Endothelial cell of umbilical vein (primary cell): ENCODE results near the gene P2RX4. TPM values are rescaled to one million over a fixed set of nuclear protein-coding genes. Genes with fewer than 3 reads are reported as not detected.

Experiments
- BruUV-seq: library from RNA; stranded (reverse); fragments of 400-500 nt; replicated peaks from 2 replicates; lab custom pipeline; 2021; lab: Mats Ljungman, UMichigan
- CTCF ChIA-PET: fragments of 300-600, 350-600 bp; sonication (Branson Sonifier 250); formaldehyde crosslinking; loops from one replicate; lab custom pipeline; 2021; ENCODE audit warnings: antibody characterized with exemption, inconsistent platforms; lab: Charles Lee
- POLR2A ChIA-PET: fragments of 300-600, 350-600 bp; sonication (Branson Sonifier 250); formaldehyde crosslinking; loops from one replicate; lab custom pipeline; 2021; ENCODE audit warnings: antibody characterized with exemption, inconsistent platforms; lab: Charles Lee
- DNase-seq: peaks from one replicate; pipeline ENCODE4 v3.0.0-alpha.2; 2011; ENCODE audit warnings: low read depth, low spot score
- FAIRE-seq: peaks from 2 replicates; lab custom pipeline; 2011; peaks lifted over from hg19 to GRCh38; lab: Jason Lieb, UNC
- H2AFZ ChIP-seq: 2 replicates; pipeline ENCODE4 v1.6.0; 2012; ENCODE audit warnings: low read depth, low read length, control low read depth, inconsistent platforms
- H3K27ac ChIP-seq: 2 replicates; pipeline ENCODE4 v1.5.1; 2011; ENCODE audit warnings: low read depth, mild to moderate bottlenecking, control low read depth, low read length, moderate library complexity; ENCODE audit not compliant: insufficient read depth
- H3K27me3 ChIP-seq, 2 experiments: 2 replicates each; pipeline versions ENCODE4 v1.6.0 to v1.6.1; 2011; ENCODE audit warnings: low read length in 2 of 2, mixed read lengths in 1 of 2; ENCODE audit not compliant: control insufficient read depth in 2 of 2, insufficient read depth in 2 of 2
- H3K36me3 ChIP-seq, 2 experiments: 2 replicates in 1 of 2; 3 replicates in 1 of 2; pipeline ENCODE4 v1.5.1; 2011; ENCODE audit warnings: low read length in 2 of 2, mild to moderate bottlenecking in 1 of 2, moderate library complexity in 1 of 2; ENCODE audit not compliant: control insufficient read depth in 2 of 2, insufficient read depth in 2 of 2; ENCODE audit errors: extremely low read depth in 1 of 2
- H3K4me1 ChIP-seq: 3 replicates; pipeline ENCODE4 v1.5.1; 2011; ENCODE audit warnings: mild to moderate bottlenecking, low read length; ENCODE audit not compliant: control insufficient read depth, insufficient read depth; ENCODE audit errors: extremely low read depth
- H3K4me2 ChIP-seq: 2 replicates; pipeline ENCODE4 v1.6.1; 2011; ENCODE audit warnings: low read length, control low read depth, mixed read lengths; ENCODE audit not compliant: insufficient read depth
- H3K4me3 ChIP-seq, 3 experiments: fragments of 200-600 bp in 1 of 3; sonication (generic), shearing (Covaris generic) in 1 of 3; replicated peaks in 1 of 3; 2 replicates each; pipeline ENCODE4 v1.5.1; 2011 to 2016; ENCODE audit warnings: control low read depth in 3 of 3, low read length in 3 of 3, mild to moderate bottlenecking in 2 of 3, inconsistent platforms in 1 of 3, low read depth in 1 of 3, moderate library complexity in 1 of 3; ENCODE audit not compliant: insufficient read depth in 1 of 3
- H3K79me2 ChIP-seq: 2 replicates; pipeline ENCODE4 v1.6.0; 2012; ENCODE audit warnings: low read length, inconsistent platforms; ENCODE audit not compliant: control insufficient read depth, insufficient read depth
- H3K9ac ChIP-seq: replicated peaks from 2 replicates; pipeline ENCODE3; 2011; ENCODE audit warnings: low read length, control low read depth; ENCODE audit not compliant: insufficient read depth; ENCODE audit errors: extremely low read depth
- H3K9me1 ChIP-seq: replicated peaks from 3 replicates; pipeline ENCODE4 v1.6.0; 2011; ENCODE audit warnings: mild to moderate bottlenecking, low read length; ENCODE audit not compliant: control insufficient read depth, insufficient read depth; ENCODE audit errors: extremely low read depth
- H3K9me3 ChIP-seq: replicated peaks from 2 replicates; pipeline ENCODE4 v1.5.1; 2012; ENCODE audit warnings: low read length, inconsistent platforms; ENCODE audit not compliant: control insufficient read depth, insufficient read depth
- H4K20me1 ChIP-seq: replicated peaks from 2 replicates; pipeline ENCODE3; 2011; ENCODE audit warnings: mild to moderate bottlenecking, low read length; ENCODE audit not compliant: control insufficient read depth, insufficient read depth; ENCODE audit errors: extremely low read depth
- CTCF ChIP-seq, 2 donors: IDR thresholded peaks; 1 replicate in 1 of 2; 2 replicates in 1 of 2; pipeline ENCODE4 v1.5.1; 2011; ENCODE audit warnings: low read length in 2 of 2, mild to moderate bottlenecking in 2 of 2, moderate library complexity in 2 of 2, control low read depth in 1 of 2, inconsistent platforms in 1 of 2, low read depth in 1 of 2; ENCODE audit not compliant: insufficient read depth in 1 of 2; ENCODE audit errors: extremely low read depth in 1 of 2
- EZH2 ChIP-seq: IDR thresholded peaks from 2 replicates; pipeline ENCODE4 v1.6.1; 2012; ENCODE audit warnings: borderline replicate concordance, low read depth, mild to moderate bottlenecking, moderate library complexity, low read length, inconsistent platforms; ENCODE audit not compliant: severe bottlenecking
- FOS ChIP-seq: IDR thresholded peaks from 2 replicates; pipeline ENCODE4 v1.6.1; 2011; ENCODE audit warnings: mild to moderate bottlenecking, low read length, moderate library complexity, borderline replicate concordance; ENCODE audit not compliant: insufficient read depth
- GATA2 ChIP-seq: IDR thresholded peaks from 2 replicates; pipeline ENCODE4 v1.7.0; 2011; ENCODE audit warnings: low read depth, mild to moderate bottlenecking, moderate library complexity, mixed read lengths, low read length; ENCODE audit not compliant: insufficient read length, insufficient read depth
- JUN ChIP-seq: IDR thresholded peaks from 2 replicates; pipeline ENCODE4 v1.6.1; 2011; ENCODE audit warnings: borderline replicate concordance, low read depth; ENCODE audit not compliant: insufficient read length, insufficient read depth
- MAX ChIP-seq: IDR thresholded peaks from 2 replicates; pipeline ENCODE4 v1.6.1; 2011; ENCODE audit not compliant: insufficient read depth, insufficient read length
- MYC ChIP-seq: IDR thresholded peaks from one replicate; pipeline ENCODE4 v1.6.1; 2011; ENCODE audit warnings: mild to moderate bottlenecking, low read depth, low read length
- POLR2A ChIP-seq: IDR thresholded peaks from 2 replicates; pipeline ENCODE4 v1.6.1; 2012; ENCODE audit warnings: low read depth, mild to moderate bottlenecking, control low read depth, low read length
- POLR2AphosphoS5 ChIP-seq: IDR thresholded peaks from 2 replicates; pipeline ENCODE4 v1.6.1; 2012; ENCODE audit warnings: low read depth, mild to moderate bottlenecking, control low read depth, low read length, moderate library complexity; ENCODE audit not compliant: insufficient read depth
- dilution Hi-C: fragments of 300-500 bp; cut with MboI; formaldehyde crosslinking; loops from one replicate; pipeline ENCODE4 v1.15.0; 2019; ENCODE audit warnings: low sequenced_read_pairs; ENCODE audit not compliant: extremely low pct_ligation_motif_present
- intact Hi-C: fragments of 100-400 bp; cut with micrococcal nuclease; formaldehyde crosslinking; loops from one replicate; pipeline ENCODE4 v1.10.0; 2022
- polyA plus RNA-seq, 4 experiments: library from polyadenylated mRNA; depleted of rRNA in 3 of 4; stranded (reverse) in 3 of 4; unstranded in 1 of 4; fragments of >200 nt; gene quantifications; 2 replicates each; pipeline versions ENCODE4 v1.2.1 to v1.2.3, GENCODE V29; 2011 to 2012; ENCODE audit warnings: missing spikeins in 1 of 4
- total RNA-seq: library from RNA; stranded (reverse); gene quantifications from 2 replicates; pipeline ENCODE4 v1.2.3, GENCODE V29; 2021

The P2RX4 gene
- total and polyA plus RNA-seq, 2 donors (not counting 3 experiments of a cell fraction or from before 2014, with no cell fraction given) = 92.8 to 116 TPM

GRCh38 chr12:121223292-121224285 is 13.7 kb downstream of the P2RX4 start:
- Histone ChIP-seq H3K27me3 (no peaks in the 10 kb centered on the region), H3K4me3 (no peak overlapping the region), H3K4me2 (no peak overlapping the region), H3K9ac (no peak overlapping the region), H3K4me1 (no peaks in the 10 kb centered on the region), H3K36me3 (peaks cover 0 to 7% of the 10 kb centered on the region in 2 experiments), H4K20me1 (no peaks in the 10 kb centered on the region), H3K9me3 (no peaks in the 10 kb centered on the region), H3K79me2 (no peaks in the 10 kb centered on the region), H3K9me1 (no peaks in the 10 kb centered on the region), H3K27ac (no peak overlapping the region), H2AFZ (no peak overlapping the region)
- DNase-seq (no peak), FAIRE-seq (no peak)
- CTCF ChIA-PET = interaction anchor here (1.0 to 2.0 kb wide), 6 partner anchors 34 to 163 kb away, joined by 3 to 16 read pairs (median 4); no protein-coding TSS in a partner anchor
- BruUV-seq = no TSS peak
- no peak for TF ChIP-seq POLR2AphosphoS5
- no peak for TF ChIP-seq JUN
- no peak for TF ChIP-seq MYC
- POLR2A ChIA-PET = interaction anchor here (0.6 kb wide), 1 partner anchor 215 kb away, joined by 4 read pairs; no protein-coding TSS in a partner anchor
- intact Hi-C loops (no loop called here), dilution Hi-C loops (no loop called here)

GRCh38 chr12:121224591-121224990 is 14.7 kb downstream of the P2RX4 start:
- no peaks in the 10 kb centered on the region for H3K79me2 ChIP-seq
- H2AFZ ChIP-seq = no peak overlapping the region
- DNase-seq (no peak), FAIRE-seq (no peak)
- no peak overlapping the region for H3K9ac ChIP-seq
- peaks cover 2 to 11% of the 10 kb centered on the region in 2 experiments for H3K36me3 ChIP-seq
- no peaks in the 10 kb centered on the region for H4K20me1 ChIP-seq
- no peaks in the 10 kb centered on the region for H3K9me1 ChIP-seq
- ChIA-PET CTCF (interaction anchor here (1.0 to 2.0 kb wide), 5 partner anchors 35 to 164 kb away, joined by 3 to 16 read pairs (median 3); no protein-coding TSS in a partner anchor), POLR2A (no interaction called here)
- BruUV-seq = no TSS peak
- intact Hi-C loops (no loop called here), dilution Hi-C loops (no loop called here)
- no peaks in the 10 kb centered on the region for H3K4me1 ChIP-seq
- H3K9me3 ChIP-seq = no peaks in the 10 kb centered on the region
- TF ChIP-seq CTCF (IDR thresholded peaks at IDR 0.05; ENCODE audit: extremely low read depth in 1 of 2, insufficient read depth in 1 of 2, low read depth in 1 of 2, low read length in 2 of 2) (no peak), JUN (no peak), POLR2AphosphoS5 (no peak), EZH2 (no peak), GATA2 (no peak), POLR2A (no peak), MAX (no peak), FOS (no peak), MYC (no peak)
- no peaks in the 10 kb centered on the region for H3K27me3 ChIP-seq
- H3K4me3 ChIP-seq = no peak overlapping the region
- no peak overlapping the region for H3K27ac ChIP-seq
- H3K4me2 ChIP-seq = no peak overlapping the region
